ENCODE data around the gene DQX1. TPM values are rescaled to one million over a fixed set of nuclear protein-coding genes. Genes with fewer than 3 reads are reported as not detected.

DQX1 gene
- total and polyA plus RNA-seq, 9 of the 15 experiments (the other 6 are each of a cell fraction or from before 2014, with no cell fraction given) = 0.04 to 0.38 (median 0.18) TPM; not detected in 1

DNA sequence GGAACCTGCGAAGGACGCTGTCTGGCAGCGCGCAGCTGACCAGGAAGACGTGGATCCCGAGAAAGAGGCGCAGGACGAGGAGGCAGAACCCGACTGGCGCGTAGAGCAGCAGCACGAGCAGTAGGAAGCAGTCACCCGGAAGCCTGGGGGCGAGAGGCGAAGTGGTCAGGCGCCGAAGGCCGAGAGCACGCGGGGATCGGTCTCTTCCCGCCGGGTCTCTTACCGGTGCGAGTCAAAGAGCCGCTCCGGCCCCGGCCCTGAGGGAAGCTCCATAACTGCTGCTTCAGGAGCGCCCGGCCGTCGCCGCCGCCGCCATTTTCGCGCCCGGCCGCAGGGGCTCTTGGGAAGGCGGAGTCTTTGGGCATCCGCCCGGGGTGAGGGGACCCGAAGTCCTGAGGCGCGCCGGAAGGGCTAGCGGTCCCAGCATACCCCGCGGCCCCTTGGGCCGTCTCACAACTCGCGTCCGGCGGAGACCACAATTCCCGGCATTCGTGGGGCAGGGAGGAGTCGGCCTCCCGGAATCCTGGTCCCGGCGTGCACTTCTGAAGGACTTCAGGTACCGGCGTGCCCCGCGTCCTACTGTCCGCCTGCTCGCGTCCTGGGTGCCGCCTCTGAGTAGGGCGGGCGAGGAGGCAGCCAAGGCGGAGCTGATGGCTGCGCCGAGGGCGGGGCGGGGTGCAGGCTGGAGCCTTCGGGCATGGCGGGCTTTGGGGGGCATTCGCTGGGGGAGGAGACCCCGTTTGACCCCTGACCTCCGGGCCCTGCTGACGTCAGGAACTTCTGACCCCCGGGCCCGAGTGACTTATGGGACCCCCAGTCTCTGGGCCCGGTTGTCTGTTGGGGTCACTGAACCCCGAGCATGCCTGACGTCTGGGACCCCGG, 3.6 kb upstream of the DQX1 start, which contains the start of the genes AUP1 and HTRA2 (continued):
- TF ChIP-seq, protein P1, sequence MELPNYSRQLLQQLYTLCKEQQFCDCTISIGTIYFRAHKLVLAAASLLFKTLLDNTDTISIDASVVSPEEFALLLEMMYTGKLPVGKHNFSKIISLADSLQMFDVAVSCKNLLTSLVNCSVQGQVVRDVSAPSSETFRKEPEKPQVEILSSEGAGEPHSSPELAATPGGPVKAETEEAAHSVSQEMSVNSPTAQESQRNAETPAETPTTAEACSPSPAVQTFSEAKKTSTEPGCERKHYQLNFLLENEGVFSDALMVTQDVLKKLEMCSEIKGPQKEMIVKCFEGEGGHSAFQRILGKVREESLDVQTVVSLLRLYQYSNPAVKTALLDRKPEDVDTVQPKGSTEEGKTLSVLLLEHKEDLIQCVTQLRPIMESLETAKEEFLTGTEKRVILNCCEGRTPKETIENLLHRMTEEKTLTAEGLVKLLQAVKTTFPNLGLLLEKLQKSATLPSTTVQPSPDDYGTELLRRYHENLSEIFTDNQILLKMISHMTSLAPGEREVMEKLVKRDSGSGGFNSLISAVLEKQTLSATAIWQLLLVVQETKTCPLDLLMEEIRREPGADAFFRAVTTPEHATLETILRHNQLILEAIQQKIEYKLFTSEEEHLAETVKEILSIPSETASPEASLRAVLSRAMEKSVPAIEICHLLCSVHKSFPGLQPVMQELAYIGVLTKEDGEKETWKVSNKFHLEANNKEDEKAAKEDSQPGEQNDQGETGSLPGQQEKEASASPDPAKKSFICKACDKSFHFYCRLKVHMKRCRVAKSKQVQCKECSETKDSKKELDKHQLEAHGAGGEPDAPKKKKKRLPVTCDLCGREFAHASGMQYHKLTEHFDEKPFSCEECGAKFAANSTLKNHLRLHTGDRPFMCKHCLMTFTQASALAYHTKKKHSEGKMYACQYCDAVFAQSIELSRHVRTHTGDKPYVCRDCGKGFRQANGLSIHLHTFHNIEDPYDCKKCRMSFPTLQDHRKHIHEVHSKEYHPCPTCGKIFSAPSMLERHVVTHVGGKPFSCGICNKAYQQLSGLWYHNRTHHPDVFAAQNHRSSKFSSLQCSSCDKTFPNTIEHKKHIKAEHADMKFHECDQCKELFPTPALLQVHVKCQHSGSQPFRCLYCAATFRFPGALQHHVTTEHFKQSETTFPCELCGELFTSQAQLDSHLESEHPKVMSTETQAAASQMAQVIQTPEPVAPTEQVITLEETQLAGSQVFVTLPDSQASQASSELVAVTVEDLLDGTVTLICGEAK (IDR thresholded peaks at IDR 0.05) = peak; percentile 90
- TF ChIP-seq, protein P1 (CRISPR knock-in tag; IDR thresholded peaks at IDR 0.05) = no peak
- no peak for TF ChIP-seq NR4A1 (CRISPR knock-in tag; IDR thresholded peaks at IDR 0.05)
- no peak for TF ChIP-seq NR4A1 (tag; IDR thresholded peaks at IDR 0.05)
- TF ChIP-seq, protein P2, sequence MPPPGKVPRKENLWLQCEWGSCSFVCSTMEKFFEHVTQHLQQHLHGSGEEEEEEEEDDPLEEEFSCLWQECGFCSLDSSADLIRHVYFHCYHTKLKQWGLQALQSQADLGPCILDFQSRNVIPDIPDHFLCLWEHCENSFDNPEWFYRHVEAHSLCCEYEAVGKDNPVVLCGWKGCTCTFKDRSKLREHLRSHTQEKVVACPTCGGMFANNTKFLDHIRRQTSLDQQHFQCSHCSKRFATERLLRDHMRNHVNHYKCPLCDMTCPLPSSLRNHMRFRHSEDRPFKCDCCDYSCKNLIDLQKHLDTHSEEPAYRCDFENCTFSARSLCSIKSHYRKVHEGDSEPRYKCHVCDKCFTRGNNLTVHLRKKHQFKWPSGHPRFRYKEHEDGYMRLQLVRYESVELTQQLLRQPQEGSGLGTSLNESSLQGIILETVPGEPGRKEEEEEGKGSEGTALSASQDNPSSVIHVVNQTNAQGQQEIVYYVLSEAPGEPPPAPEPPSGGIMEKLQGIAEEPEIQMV (tag; conservative IDR thresholded peaks at IDR 0.05; ENCODE audit: low read depth) = no peak
- TF ChIP-seq, protein P3, sequence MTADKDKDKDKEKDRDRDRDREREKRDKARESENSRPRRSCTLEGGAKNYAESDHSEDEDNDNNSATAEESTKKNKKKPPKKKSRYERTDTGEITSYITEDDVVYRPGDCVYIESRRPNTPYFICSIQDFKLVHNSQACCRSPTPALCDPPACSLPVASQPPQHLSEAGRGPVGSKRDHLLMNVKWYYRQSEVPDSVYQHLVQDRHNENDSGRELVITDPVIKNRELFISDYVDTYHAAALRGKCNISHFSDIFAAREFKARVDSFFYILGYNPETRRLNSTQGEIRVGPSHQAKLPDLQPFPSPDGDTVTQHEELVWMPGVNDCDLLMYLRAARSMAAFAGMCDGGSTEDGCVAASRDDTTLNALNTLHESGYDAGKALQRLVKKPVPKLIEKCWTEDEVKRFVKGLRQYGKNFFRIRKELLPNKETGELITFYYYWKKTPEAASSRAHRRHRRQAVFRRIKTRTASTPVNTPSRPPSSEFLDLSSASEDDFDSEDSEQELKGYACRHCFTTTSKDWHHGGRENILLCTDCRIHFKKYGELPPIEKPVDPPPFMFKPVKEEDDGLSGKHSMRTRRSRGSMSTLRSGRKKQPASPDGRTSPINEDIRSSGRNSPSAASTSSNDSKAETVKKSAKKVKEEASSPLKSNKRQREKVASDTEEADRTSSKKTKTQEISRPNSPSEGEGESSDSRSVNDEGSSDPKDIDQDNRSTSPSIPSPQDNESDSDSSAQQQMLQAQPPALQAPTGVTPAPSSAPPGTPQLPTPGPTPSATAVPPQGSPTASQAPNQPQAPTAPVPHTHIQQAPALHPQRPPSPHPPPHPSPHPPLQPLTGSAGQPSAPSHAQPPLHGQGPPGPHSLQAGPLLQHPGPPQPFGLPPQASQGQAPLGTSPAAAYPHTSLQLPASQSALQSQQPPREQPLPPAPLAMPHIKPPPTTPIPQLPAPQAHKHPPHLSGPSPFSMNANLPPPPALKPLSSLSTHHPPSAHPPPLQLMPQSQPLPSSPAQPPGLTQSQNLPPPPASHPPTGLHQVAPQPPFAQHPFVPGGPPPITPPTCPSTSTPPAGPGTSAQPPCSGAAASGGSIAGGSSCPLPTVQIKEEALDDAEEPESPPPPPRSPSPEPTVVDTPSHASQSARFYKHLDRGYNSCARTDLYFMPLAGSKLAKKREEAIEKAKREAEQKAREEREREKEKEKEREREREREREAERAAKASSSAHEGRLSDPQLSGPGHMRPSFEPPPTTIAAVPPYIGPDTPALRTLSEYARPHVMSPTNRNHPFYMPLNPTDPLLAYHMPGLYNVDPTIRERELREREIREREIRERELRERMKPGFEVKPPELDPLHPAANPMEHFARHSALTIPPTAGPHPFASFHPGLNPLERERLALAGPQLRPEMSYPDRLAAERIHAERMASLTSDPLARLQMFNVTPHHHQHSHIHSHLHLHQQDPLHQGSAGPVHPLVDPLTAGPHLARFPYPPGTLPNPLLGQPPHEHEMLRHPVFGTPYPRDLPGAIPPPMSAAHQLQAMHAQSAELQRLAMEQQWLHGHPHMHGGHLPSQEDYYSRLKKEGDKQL (CRISPR knock-in tag; IDR thresholded peaks at IDR 0.05; ENCODE audit: borderline replicate concordance) = no peak
- TF ChIP-seq ARHGAP35 (IDR thresholded peaks at IDR 0.05; ENCODE audit: partially characterized antibody) = no peak

All from K562 (cell line).